Cardiac muscle cell (in vitro differentiated cells and primary cell): ENCODE data around the gene TJP3. TPM values are rescaled to one million over a fixed set of nuclear protein-coding genes. Genes with fewer than 3 reads are reported as not detected.
"Not testable (repeated sequence)": the region's sequence is repeated elsewhere in the genome, so short reads cannot be mapped to it uniquely, and the experiment has no call there.

Experiments
- DNase-seq, 2 donors: peaks; one replicate each; pipeline versions ENCODE4 v3.0.0 to v3.0.0-alpha.2; 2010 to 2017; ENCODE audit warnings: low read depth in 1 of 2, low spot score in 1 of 2
- H3K27ac ChIP-seq: fragments of 200-600 bp; sonication (generic); 2 replicates; pipeline ENCODE4 v1.5.1; 2016
- H3K27me3 ChIP-seq: fragments of 200-600 bp; sonication (generic); 2 replicates; pipeline ENCODE4 v1.6.0; 2016; ENCODE audit warnings: control low read depth
- H3K36me3 ChIP-seq: fragments of 200-600 bp; sonication (generic); 2 replicates; pipeline ENCODE4 v1.5.1; 2016; ENCODE audit warnings: control low read depth
- H3K4me1 ChIP-seq: fragments of 200-600 bp; sonication (generic); 2 replicates; pipeline ENCODE4 v1.8.1; 2017; ENCODE audit warnings: low read depth, mild to moderate bottlenecking, mixed run types
- H3K4me3 ChIP-seq: fragments of 200-600 bp; sonication (generic); 2 replicates; pipeline ENCODE4 v1.5.1; 2016; ENCODE audit warnings: mild to moderate bottlenecking
- H3K9me3 ChIP-seq: fragments of 200-600 bp; sonication (generic); 2 replicates; pipeline ENCODE4 v1.5.1; 2017; ENCODE audit warnings: low read depth, mild to moderate bottlenecking, control low read depth
- CTCF ChIP-seq: IDR thresholded peaks from 2 replicates; pipeline ENCODE4 v1.5.1; 2012; ENCODE audit warnings: low read depth, mild to moderate bottlenecking, low read length
- polyA plus RNA-seq: library from polyadenylated mRNA; unstranded; fragments of >200 nt; fragmentation: Nextera tagmentation; extraction: Ambion mirVana; gene quantifications from 2 replicates; pipeline ENCODE4 v1.2.1, GENCODE V29; 2016
- total RNA-seq: library from RNA; depleted of rRNA; stranded (reverse); fragments of >200 nt; gene quantifications from 2 replicates; pipeline ENCODE4 v1.2.3, GENCODE V29; 2016

The TJP3 gene
- total and polyA plus RNA-seq, 2 experiments from 2014 or later = 5.0 to 5.2 TPM

GRCh38 chr19:3760871-3761361 lies 52.7 kb downstream of the TJP3 start:
- no peaks in the 10 kb centered on the region for H3K36me3 ChIP-seq

GRCh38 chr19:3761382-3762129 lies 53.4 kb downstream of the TJP3 start, which contains the start of gene APBA3:
Gene APBA3, minus strand, starts transcription at chr19:3761692. Its CDS starts 1,428 bp downstream, at chr19:3760264.
- Histone ChIP-seq H3K27me3 (peaks cover 3% of the 10 kb centered on the region), H3K9me3 (no peaks in the 10 kb centered on the region), H3K4me1 (no peaks in the 10 kb centered on the region), H3K27ac (peak within 1 kb of the TSS; percentile 95), H3K36me3 (no peaks in the 10 kb centered on the region), H3K4me3 (peak within 1 kb of the TSS; percentile 87)
- DNase-seq = peak; percentile 91 to 94
- TF ChIP-seq CTCF = peak; percentile 70

More at GRCh38 chr19:3760871-3761361, 52.7 kb downstream of the TJP3 start:
- no peak for TF ChIP-seq CTCF
- Histone ChIP-seq H3K4me1 (no peaks in the 10 kb centered on the region), H3K27me3 (peaks cover 3% of the 10 kb centered on the region), H3K9me3 (no peaks in the 10 kb centered on the region), H3K4me3 (peak overlapping the region; percentile 87), H3K27ac (no peak overlapping the region)
- peak in 1 of 2 donors; percentile 19 for DNase-seq

GRCh38 chr19:3762130-3762473 lies 53.9 kb downstream of the TJP3 start:
- Histone ChIP-seq H3K4me1 (no peaks in the 10 kb centered on the region), H3K4me3 (peak overlapping the region; percentile 74), H3K27ac (peak overlapping the region; percentile 95), H3K27me3 (peaks cover 3% of the 10 kb centered on the region), H3K9me3 (no peaks in the 10 kb centered on the region), H3K36me3 (no peaks in the 10 kb centered on the region)
- no peak for TF ChIP-seq CTCF
- no peak for DNase-seq

- DNase-seq = peak; percentile 99
- H3K27ac ChIP-seq = peak within 1 kb of the TSS; percentile 95
- no peak for TF ChIP-seq CTCF
- peaks cover 3% of the 10 kb centered on the region for H3K27me3 ChIP-seq
- H3K4me3 ChIP-seq = peak within 1 kb of the TSS; percentile 87
- H3K9me3 ChIP-seq = no peaks in the 10 kb centered on the region
- no peaks in the 10 kb centered on the region for H3K4me1 ChIP-seq
- H3K36me3 ChIP-seq = no peaks in the 10 kb centered on the region
These were observed 54.6 kb downstream of the TJP3 start, which contains the start of gene MRPL54 for GRCh38 chr19:3762501-3763459. Gene MRPL54, plus strand, starts transcription at chr19:3762682. Its CDS starts 19 bp downstream, at chr19:3762701.

GRCh38 chr19:3765121-3765520 lies 56.9 kb downstream of the TJP3 start:
- TF ChIP-seq CTCF = no peak
- Histone ChIP-seq H3K4me1 (no peaks in the 10 kb centered on the region), H3K9me3 (no peaks in the 10 kb centered on the region), H3K27ac (no peak overlapping the region), H3K36me3 (no peaks in the 10 kb centered on the region), H3K4me3 (no peak overlapping the region), H3K27me3 (peaks cover 3% of the 10 kb centered on the region)
- no peak for DNase-seq

GRCh38 chr19:3765757-3766156 lies 57.6 kb downstream of the TJP3 start:
- H3K9me3 ChIP-seq, H3K4me1 ChIP-seq, H3K27ac ChIP-seq, H3K4me3 ChIP-seq, H3K36me3 ChIP-seq, DNase-seq, H3K27me3 ChIP-seq: not testable (repeated sequence)
